ENCODE results near the gene SOS1. TPM values are rescaled to one million over a fixed set of nuclear protein-coding genes. Genes with fewer than 3 reads are reported as not detected.
A peak's percentile ranks its signal among the peaks of the same experiment; 100 is the strongest.

SOS1 gene
- total and polyA plus RNA-seq, 2 of the 13 experiments (the other 11 are each of a cell fraction or from before 2014, with no cell fraction given) = 20.8 to 60.4 TPM

- TF ChIP-seq AKNA (CRISPR knock-in tag; IDR thresholded peaks at IDR 0.05; ENCODE audit: borderline replicate concordance) = no peak
- TF ChIP-seq, protein P1, sequence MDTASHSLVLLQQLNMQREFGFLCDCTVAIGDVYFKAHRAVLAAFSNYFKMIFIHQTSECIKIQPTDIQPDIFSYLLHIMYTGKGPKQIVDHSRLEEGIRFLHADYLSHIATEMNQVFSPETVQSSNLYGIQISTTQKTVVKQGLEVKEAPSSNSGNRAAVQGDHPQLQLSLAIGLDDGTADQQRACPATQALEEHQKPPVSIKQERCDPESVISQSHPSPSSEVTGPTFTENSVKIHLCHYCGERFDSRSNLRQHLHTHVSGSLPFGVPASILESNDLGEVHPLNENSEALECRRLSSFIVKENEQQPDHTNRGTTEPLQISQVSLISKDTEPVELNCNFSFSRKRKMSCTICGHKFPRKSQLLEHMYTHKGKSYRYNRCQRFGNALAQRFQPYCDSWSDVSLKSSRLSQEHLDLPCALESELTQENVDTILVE (CRISPR knock-in tag; IDR thresholded peaks at IDR 0.05) = peak; percentile 89
- TF ChIP-seq RARA (CRISPR knock-in tag; IDR thresholded peaks at IDR 0.05) = no peak; the same call in none of the 2 replicates
- TF ChIP-seq ZFP36L2 (CRISPR knock-in tag; IDR thresholded peaks at IDR 0.05) = peak; percentile 49; the same call in 1 of the 2 replicates
- TF ChIP-seq ZNF652 (CRISPR knock-in tag; IDR thresholded peaks at IDR 0.05; ENCODE audit: borderline replicate concordance, low read depth) = no peak; the same call in 1 of the 2 replicates
- 0 out of 2 replicates have a peak, but pooled peaks have one; percentile 30 for TF ChIP-seq PAWR (CRISPR knock-in tag; IDR thresholded peaks at IDR 0.05; ENCODE audit: borderline replicate concordance)
- TF ChIP-seq, protein P2, sequence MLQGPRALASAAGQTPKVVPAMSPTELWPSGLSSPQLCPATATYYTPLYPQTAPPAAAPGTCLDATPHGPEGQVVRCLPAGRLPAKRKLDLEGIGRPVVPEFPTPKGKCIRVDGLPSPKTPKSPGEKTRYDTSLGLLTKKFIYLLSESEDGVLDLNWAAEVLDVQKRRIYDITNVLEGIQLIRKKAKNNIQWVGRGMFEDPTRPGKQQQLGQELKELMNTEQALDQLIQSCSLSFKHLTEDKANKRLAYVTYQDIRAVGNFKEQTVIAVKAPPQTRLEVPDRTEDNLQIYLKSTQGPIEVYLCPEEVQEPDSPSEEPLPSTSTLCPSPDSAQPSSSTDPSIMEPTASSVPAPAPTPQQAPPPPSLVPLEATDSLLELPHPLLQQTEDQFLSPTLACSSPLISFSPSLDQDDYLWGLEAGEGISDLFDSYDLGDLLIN (CRISPR knock-in tag; IDR thresholded peaks at IDR 0.05; ENCODE audit: borderline replicate concordance) = peak; percentile 38; the same call in 1 of the 2 replicates
- TF ChIP-seq, protein P3, sequence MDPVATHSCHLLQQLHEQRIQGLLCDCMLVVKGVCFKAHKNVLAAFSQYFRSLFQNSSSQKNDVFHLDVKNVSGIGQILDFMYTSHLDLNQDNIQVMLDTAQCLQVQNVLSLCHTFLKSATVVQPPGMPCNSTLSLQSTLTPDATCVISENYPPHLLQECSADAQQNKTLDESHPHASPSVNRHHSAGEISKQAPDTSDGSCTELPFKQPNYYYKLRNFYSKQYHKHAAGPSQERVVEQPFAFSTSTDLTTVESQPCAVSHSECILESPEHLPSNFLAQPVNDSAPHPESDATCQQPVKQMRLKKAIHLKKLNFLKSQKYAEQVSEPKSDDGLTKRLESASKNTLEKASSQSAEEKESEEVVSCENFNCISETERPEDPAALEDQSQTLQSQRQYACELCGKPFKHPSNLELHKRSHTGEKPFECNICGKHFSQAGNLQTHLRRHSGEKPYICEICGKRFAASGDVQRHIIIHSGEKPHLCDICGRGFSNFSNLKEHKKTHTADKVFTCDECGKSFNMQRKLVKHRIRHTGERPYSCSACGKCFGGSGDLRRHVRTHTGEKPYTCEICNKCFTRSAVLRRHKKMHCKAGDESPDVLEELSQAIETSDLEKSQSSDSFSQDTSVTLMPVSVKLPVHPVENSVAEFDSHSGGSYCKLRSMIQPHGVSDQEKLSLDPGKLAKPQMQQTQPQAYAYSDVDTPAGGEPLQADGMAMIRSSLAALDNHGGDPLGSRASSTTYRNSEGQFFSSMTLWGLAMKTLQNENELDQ (CRISPR knock-in tag; IDR thresholded peaks at IDR 0.05; ENCODE audit: borderline replicate concordance) = peak; percentile 59; the same call in 1 of the 2 replicates
- peak; percentile 8; the same call in 1 of the 2 replicates for TF ChIP-seq ISX (CRISPR knock-in tag; conservative IDR thresholded peaks at IDR 0.05)
- TF ChIP-seq ZNF280B (CRISPR knock-in tag; IDR thresholded peaks at IDR 0.05; ENCODE audit: borderline replicate concordance) = peak; percentile 79
- TF ChIP-seq HDAC1 (CRISPR knock-in tag; IDR thresholded peaks at IDR 0.05) = peak; percentile 78
- TF ChIP-seq TARDBP (CRISPR knock-in tag; IDR thresholded peaks at IDR 0.05) = peak; percentile 87; the same call in 1 of the 2 replicates
- TF ChIP-seq, protein P4, sequence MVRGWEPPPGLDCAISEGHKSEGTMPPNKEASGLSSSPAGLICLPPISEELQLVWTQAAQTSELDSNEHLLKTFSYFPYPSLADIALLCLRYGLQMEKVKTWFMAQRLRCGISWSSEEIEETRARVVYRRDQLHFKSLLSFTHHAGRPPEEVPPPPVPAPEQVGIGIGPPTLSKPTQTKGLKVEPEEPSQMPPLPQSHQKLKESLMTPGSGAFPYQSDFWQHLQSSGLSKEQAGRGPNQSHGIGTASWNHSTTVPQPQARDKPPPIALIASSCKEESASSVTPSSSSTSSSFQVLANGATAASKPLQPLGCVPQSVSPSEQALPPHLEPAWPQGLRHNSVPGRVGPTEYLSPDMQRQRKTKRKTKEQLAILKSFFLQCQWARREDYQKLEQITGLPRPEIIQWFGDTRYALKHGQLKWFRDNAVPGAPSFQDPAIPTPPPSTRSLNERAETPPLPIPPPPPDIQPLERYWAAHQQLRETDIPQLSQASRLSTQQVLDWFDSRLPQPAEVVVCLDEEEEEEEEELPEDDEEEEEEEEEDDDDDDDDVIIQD (CRISPR knock-in tag; IDR thresholded peaks at IDR 0.05; ENCODE audit: low read depth) = no peak
- peak; percentile 94; the same call in 1 of the 2 replicates for TF ChIP-seq ARNT (IDR thresholded peaks at IDR 0.05)
- TF ChIP-seq ZNF33B (CRISPR knock-in tag; IDR thresholded peaks at IDR 0.05) = peak; percentile 71
Observed at GRCh38 chr2:39120771-39121522, at the start of gene SOS1 (continued).

All from HepG2 (cell line).